NCI-H226 (cell line): Measurements from ENCODE around the gene PIF1.
"Not testable (repeated sequence)": the region's sequence is repeated elsewhere in the genome, so short reads cannot be mapped to it uniquely, and the experiment has no call there.

Experiments
- DNase-seq: peaks from one replicate; pipeline ENCODE4 v3.0.0-alpha.2; 2015

PIF1 gene

GRCh38 chr15:64809649-64810496, 15.6 kb downstream of the PIF1 start:
- peak; percentile 66 for DNase-seq

GRCh38 chr15:64808785-64809453, 16.5 kb downstream of the PIF1 start:
- no peak for DNase-seq

GRCh38 chr15:64807751-64808222, 17.7 kb downstream of the PIF1 start:
- no peak for DNase-seq

- DNase-seq: no peak
Measured at GRCh38 chr15:64807051-64807749, 18.2 kb downstream of the PIF1 start.

GRCh38 chr15:64806509-64806908, 18.9 kb downstream of the PIF1 start:
- DNase-seq: no peak

GRCh38 chr15:64804619-64805018, 20.8 kb downstream of the PIF1 start:
- no peak for DNase-seq

- DNase-seq: no peak
Measured at GRCh38 chr15:64803526-64803925, 21.9 kb downstream of the PIF1 start.

GRCh38 chr15:64800476-64800875, 25.0 kb downstream of the PIF1 start:
- no peak for DNase-seq

GRCh38 chr15:64798905-64799304, 26.5 kb downstream of the PIF1 start:
- DNase-seq: not testable (repeated sequence)

- DNase-seq: not testable (repeated sequence)
Measured at GRCh38 chr15:64795921-64796320, 29.5 kb downstream of the PIF1 start.

- DNase-seq: not testable (repeated sequence)
Measured at GRCh38 chr15:64795299-64795698, 30.1 kb downstream of the PIF1 start.

GRCh38 chr15:64792282-64792681, 33.2 kb downstream of the PIF1 start:
- DNase-seq: no peak

- no peak for DNase-seq
Measured at GRCh38 chr15:64791401-64791800, 34.0 kb downstream of the PIF1 start.

GRCh38 chr15:64783796-64784195, 41.7 kb downstream of the PIF1 start:
- no peak for DNase-seq

GRCh38 chr15:64782751-64783150, 42.7 kb downstream of the PIF1 start:
- DNase-seq: no peak

- no peak for DNase-seq
Measured at GRCh38 chr15:64781299-64781698, 44.1 kb downstream of the PIF1 start.

GRCh38 chr15:64780600-64781156, 44.8 kb downstream of the PIF1 start:
- no peak for DNase-seq

- DNase-seq: no peak
Measured at GRCh38 chr15:64779630-64780029, 45.8 kb downstream of the PIF1 start.

GRCh38 chr15:64779024-64779423, 46.4 kb downstream of the PIF1 start:
- no peak for DNase-seq

- DNase-seq: no peak
Measured at GRCh38 chr15:64776402-64776786, 49.1 kb downstream of the PIF1 start.

- peak; percentile 21 for DNase-seq
Measured at GRCh38 chr15:64775551-64776401, 49.7 kb downstream of the PIF1 start, which contains the start of gene RBPMS2. RBPMS2 (minus strand) TSS chr15:64775589; CDS start chr15:64775319, 270 bp downstream.
